ENCODE results near the gene MBD4. TPM values are rescaled to one million over a fixed set of nuclear protein-coding genes. Genes with fewer than 3 reads are reported as not detected.
A peak's percentile ranks its signal among the peaks of the same experiment; 100 is the strongest.

The MBD4 gene
- total RNA-seq, 3 donors from 2014 or later (not counting 1 experiment from before 2014, with no cell fraction given): 46.4 to 55.6 (median 48.0) TPM

DNA sequence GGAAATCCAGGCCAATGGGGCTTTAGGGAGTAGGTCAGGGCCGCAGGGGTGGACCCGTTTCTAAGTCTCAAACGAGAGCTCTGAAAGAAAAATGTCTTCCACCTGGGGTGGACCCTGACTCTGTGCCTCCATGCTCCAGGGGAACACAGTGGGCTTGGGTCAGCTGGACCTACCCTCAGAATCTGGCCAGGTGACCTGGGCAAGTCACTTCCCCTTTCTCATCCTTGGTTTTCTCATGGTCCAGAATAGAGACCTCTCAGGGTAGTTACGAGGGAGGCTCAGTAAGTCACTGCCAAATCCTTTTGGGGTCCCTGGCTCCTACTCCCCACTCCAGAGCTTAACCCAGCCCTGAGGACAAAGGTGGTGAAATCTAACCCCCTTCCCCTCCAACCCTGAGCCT is 37.1 kb downstream of the MBD4 start:
- WGBS (ENCODE audit: insufficient coverage): 93% methylated on average over 4 of the region's 4 CpGs
- H3K36me3 ChIP-seq (ENCODE audit: control insufficient read depth, insufficient read depth, low read length): no peaks in the 10 kb centered on the region
- DNase-seq: no peak
- H3K9me3 Mint-ChIP-seq: no peaks in the 10 kb centered on the region
- peaks cover 18% of the 10 kb centered on the region for H3K4me1 ChIP-seq (ENCODE audit: control insufficient read depth, insufficient read depth, low read length)
- no peak overlapping the region for H3K27ac ChIP-seq (ENCODE audit: low read length)
- no peaks in the 10 kb centered on the region for H3K36me3 Mint-ChIP-seq
- no peaks in the 10 kb centered on the region for H3K9me3 ChIP-seq (ENCODE audit: control insufficient read depth, insufficient read depth, low read length)
- no peak overlapping the region for H3K4me3 ChIP-seq (ENCODE audit: low read length)
- no peak for ATAC-seq
- no peaks in the 10 kb centered on the region for H3K27me3 ChIP-seq (ENCODE audit: control insufficient read depth, insufficient read depth, low read length)
- H3K4me3 Mint-ChIP-seq: no peak overlapping the region
- intact Hi-C loops (cut with micrococcal nuclease): no loop called here
- no peaks in the 10 kb centered on the region for H3K27me3 Mint-ChIP-seq (ENCODE audit: low read depth in 2 of 2)
- peaks cover 15 to 22% of the 10 kb centered on the region in 2 donors for H3K4me1 Mint-ChIP-seq
- no peak overlapping the region for H3K27ac Mint-ChIP-seq
- TF ChIP-seq, protein P1, sequence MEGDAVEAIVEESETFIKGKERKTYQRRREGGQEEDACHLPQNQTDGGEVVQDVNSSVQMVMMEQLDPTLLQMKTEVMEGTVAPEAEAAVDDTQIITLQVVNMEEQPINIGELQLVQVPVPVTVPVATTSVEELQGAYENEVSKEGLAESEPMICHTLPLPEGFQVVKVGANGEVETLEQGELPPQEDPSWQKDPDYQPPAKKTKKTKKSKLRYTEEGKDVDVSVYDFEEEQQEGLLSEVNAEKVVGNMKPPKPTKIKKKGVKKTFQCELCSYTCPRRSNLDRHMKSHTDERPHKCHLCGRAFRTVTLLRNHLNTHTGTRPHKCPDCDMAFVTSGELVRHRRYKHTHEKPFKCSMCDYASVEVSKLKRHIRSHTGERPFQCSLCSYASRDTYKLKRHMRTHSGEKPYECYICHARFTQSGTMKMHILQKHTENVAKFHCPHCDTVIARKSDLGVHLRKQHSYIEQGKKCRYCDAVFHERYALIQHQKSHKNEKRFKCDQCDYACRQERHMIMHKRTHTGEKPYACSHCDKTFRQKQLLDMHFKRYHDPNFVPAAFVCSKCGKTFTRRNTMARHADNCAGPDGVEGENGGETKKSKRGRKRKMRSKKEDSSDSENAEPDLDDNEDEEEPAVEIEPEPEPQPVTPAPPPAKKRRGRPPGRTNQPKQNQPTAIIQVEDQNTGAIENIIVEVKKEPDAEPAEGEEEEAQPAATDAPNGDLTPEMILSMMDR (IDR thresholded peaks at IDR 0.05): no peak

DNA sequence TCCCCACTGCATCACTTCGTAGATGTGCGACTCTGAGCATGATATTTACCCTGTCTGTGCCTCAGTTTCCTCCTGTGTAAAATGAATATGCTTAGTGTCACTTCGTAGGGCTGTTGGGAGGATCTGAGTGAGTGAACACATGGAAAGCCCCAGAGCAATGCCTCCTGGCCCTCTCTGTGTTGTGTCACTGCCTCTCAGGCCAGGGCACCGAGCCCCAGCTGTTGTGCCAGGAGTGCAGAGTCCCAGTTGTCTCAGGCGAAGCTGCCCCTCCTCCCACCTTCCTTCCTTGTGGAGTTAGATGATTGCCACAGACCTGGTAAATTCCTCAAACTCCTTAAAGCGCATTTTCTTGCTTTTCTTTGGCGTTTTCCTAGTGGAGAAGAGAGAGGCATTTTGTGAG is 37.5 kb downstream of the MBD4 start:
- 92% methylated on average over 7 of the region's 7 CpGs for WGBS (ENCODE audit: insufficient coverage)
- Histone ChIP-seq H3K36me3 (ENCODE audit: control insufficient read depth, insufficient read depth, low read length) (no peaks in the 10 kb centered on the region), H3K27me3 (ENCODE audit: control insufficient read depth, insufficient read depth, low read length) (no peaks in the 10 kb centered on the region), H3K27ac (ENCODE audit: low read length) (no peak overlapping the region), H3K4me1 (ENCODE audit: control insufficient read depth, insufficient read depth, low read length) (peaks cover 18% of the 10 kb centered on the region), H3K9me3 (ENCODE audit: control insufficient read depth, insufficient read depth, low read length) (no peaks in the 10 kb centered on the region), H3K4me3 (ENCODE audit: low read length) (no peak overlapping the region)
- DNase-seq (no peak), ATAC-seq (no peak)
- Mint-ChIP-seq H3K9me3 (no peaks in the 10 kb centered on the region), H3K27me3 (ENCODE audit: low read depth in 2 of 2) (no peaks in the 10 kb centered on the region), H3K36me3 (no peaks in the 10 kb centered on the region), H3K27ac (no peak overlapping the region), H3K4me3 (no peak overlapping the region), H3K4me1 (peaks cover 19 to 26% of the 10 kb centered on the region in 2 donors)
- intact Hi-C loops (cut with micrococcal nuclease): no loop called here
- TF ChIP-seq, protein P1 (IDR thresholded peaks at IDR 0.05): no peak

DNA sequence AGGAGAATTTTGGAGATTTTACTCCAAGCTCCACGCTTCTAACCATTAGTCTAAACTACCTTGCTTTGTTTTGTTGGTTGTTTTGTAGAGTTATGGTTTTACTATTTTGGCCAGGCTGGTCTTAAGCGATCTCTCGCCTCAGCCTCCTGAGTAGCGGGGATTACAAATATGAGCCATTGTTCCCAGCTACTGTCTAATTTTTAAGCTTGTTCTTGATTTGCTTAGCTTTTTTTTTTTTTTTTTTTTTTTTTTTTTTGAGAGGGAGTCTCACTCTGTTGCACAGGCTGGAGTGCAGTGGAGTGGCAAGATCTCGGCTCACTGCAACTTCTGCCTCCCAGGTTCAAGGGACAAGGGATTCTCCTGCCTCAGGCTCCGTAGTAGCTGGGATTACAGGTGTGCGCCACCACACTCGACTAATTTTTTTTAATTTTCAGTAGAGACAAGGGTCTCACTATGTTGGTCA is 39.8 kb downstream of the MBD4 start:
- intact Hi-C loops (cut with micrococcal nuclease): loop anchor here (1.0 to 5.0 kb wide), 2 partner anchors 40 to 537 kb away; partner anchors contain the start of gene IFT122
- WGBS (ENCODE audit: insufficient coverage): 49% methylated on average over 7 of the region's 8 CpGs

More for the DNA sequence above, 39.8 kb downstream of the MBD4 start:
- H3K4me1 Mint-ChIP-seq: peaks cover 25 to 44% of the 10 kb centered on the region in 2 donors
- Histone ChIP-seq H3K27ac (ENCODE audit: low read length) (peak overlapping the region; percentile 81), H3K27me3 (ENCODE audit: control insufficient read depth, insufficient read depth, low read length) (no peaks in the 10 kb centered on the region), H3K4me3 (ENCODE audit: low read length) (peak overlapping the region; percentile 96), H3K36me3 (ENCODE audit: control insufficient read depth, insufficient read depth, low read length) (peaks cover 7% of the 10 kb centered on the region), H3K4me1 (ENCODE audit: control insufficient read depth, insufficient read depth, low read length) (peaks cover 18% of the 10 kb centered on the region), H3K9me3 (ENCODE audit: control insufficient read depth, insufficient read depth, low read length) (no peaks in the 10 kb centered on the region)
- TF ChIP-seq, protein P1 (IDR thresholded peaks at IDR 0.05): peak; percentile 13
- no peak for DNase-seq
- ATAC-seq: peak in 1 of 3 donors; percentile 2
- peak overlapping the region; percentile 97 for H3K4me3 Mint-ChIP-seq
- no peaks in the 10 kb centered on the region for H3K36me3 Mint-ChIP-seq
- H3K27me3 Mint-ChIP-seq (ENCODE audit: low read depth in 2 of 2): no peaks in the 10 kb centered on the region
- H3K27ac Mint-ChIP-seq: peak overlapping the region; percentile 93 to 98
- H3K9me3 Mint-ChIP-seq: no peaks in the 10 kb centered on the region

Data from natural killer cell (primary cell).